GM12878 (cell line): ENCODE measurements around the gene MAT1A.

Source experiments
- EP300 ChIP-seq, 2 experiments: fragments of 150-350 bp in 1 of 2; IDR thresholded peaks; 2 replicates each; pipeline ENCODE4 v1.6.1; 2011 to 2012; ENCODE audit warnings: low read depth in 2 of 2, low read length in 2 of 2, borderline replicate concordance in 1 of 2, improper control_type of control experiment in 1 of 2, inconsistent platforms in 1 of 2; ENCODE audit not compliant: control insufficient read depth in 1 of 2
- GABPA ChIP-seq: IDR thresholded peaks from 2 replicates; pipeline ENCODE4 v1.6.1; 2014; ENCODE audit warnings: antibody characterized with exemption, low read depth, mild to moderate bottlenecking, inconsistent platforms
- MEF2A ChIP-seq: IDR thresholded peaks from 2 replicates; pipeline ENCODE4 v1.6.1; 2011; ENCODE audit warnings: low read depth, mild to moderate bottlenecking, low read length, moderate library complexity; ENCODE audit not compliant: insufficient read depth
- POLR2A ChIP-seq: IDR thresholded peaks from 2 replicates; pipeline ENCODE4 v1.6.1; 2011; ENCODE audit warnings: low read depth, mild to moderate bottlenecking, low read length
- POLR2AphosphoS5 ChIP-seq: IDR thresholded peaks from 2 replicates; pipeline ENCODE4 v1.6.1; 2011; ENCODE audit warnings: mild to moderate bottlenecking, low read length, inconsistent platforms
- ZZZ3 ChIP-seq: IDR thresholded peaks from 2 replicates; pipeline ENCODE4 v1.6.1; 2011; ENCODE audit warnings: low read depth; ENCODE audit not compliant: control insufficient read depth, insufficient read length
- TF ChIP-seq, protein P1 (sequence below), 3 experiments: IDR thresholded peaks in 2 of 3; conservative IDR thresholded peaks in 1 of 3; 2 replicates each; pipeline ENCODE4 v1.5.1; 2011; ENCODE audit warnings: low read depth in 3 of 3, low read length in 3 of 3, mild to moderate bottlenecking in 3 of 3, control low read depth in 2 of 3, moderate library complexity in 2 of 3, inconsistent platforms in 1 of 3, mixed read lengths in 1 of 3; ENCODE audit not compliant: control insufficient read depth in 2 of 3, insufficient read depth in 1 of 3; ENCODE audit errors: extremely low read depth in 1 of 3
- TF ChIP-seq, protein P2 (sequence below): fragments of 450-650 bp; IDR thresholded peaks from 2 replicates; pipeline ENCODE4 v1.6.1; 2014; ENCODE audit warnings: mild to moderate bottlenecking

DNA sequence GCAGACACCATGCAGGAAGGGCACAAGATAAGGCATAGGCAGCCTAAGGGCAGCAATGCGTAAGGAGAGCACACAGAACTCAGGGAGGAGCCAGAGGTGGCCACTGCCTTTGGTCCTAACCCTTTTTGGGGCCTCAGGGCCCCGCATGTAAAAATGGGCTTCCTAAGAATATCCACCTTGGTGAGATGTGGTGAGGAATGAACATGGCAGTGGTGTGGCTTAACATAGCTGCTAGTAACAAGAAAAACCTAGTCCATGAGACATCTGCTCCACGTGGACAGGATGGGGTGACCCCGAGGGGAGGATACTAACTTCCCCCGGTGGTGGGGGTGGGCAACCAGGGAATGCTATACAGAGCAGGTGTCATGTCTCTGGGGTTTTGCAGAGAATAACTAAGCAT is 18.0 kb downstream of the MAT1A start:
- TF ChIP-seq EP300 (IDR thresholded peaks at IDR 0.05; ENCODE audit: borderline replicate concordance in 1 of 2, control insufficient read depth in 1 of 2, low read depth in 2 of 2, low read length in 2 of 2), result no peak
- no peak for TF ChIP-seq POLR2AphosphoS5
- TF ChIP-seq, protein P1, sequence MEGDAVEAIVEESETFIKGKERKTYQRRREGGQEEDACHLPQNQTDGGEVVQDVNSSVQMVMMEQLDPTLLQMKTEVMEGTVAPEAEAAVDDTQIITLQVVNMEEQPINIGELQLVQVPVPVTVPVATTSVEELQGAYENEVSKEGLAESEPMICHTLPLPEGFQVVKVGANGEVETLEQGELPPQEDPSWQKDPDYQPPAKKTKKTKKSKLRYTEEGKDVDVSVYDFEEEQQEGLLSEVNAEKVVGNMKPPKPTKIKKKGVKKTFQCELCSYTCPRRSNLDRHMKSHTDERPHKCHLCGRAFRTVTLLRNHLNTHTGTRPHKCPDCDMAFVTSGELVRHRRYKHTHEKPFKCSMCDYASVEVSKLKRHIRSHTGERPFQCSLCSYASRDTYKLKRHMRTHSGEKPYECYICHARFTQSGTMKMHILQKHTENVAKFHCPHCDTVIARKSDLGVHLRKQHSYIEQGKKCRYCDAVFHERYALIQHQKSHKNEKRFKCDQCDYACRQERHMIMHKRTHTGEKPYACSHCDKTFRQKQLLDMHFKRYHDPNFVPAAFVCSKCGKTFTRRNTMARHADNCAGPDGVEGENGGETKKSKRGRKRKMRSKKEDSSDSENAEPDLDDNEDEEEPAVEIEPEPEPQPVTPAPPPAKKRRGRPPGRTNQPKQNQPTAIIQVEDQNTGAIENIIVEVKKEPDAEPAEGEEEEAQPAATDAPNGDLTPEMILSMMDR (IDR thresholded peaks at IDR 0.05 in 2 of 3, conservative IDR thresholded peaks at IDR 0.05 in 1 of 3; ENCODE audit: control insufficient read depth in 2 of 3, extremely low read depth in 1 of 3, insufficient read depth in 1 of 3, low read depth in 3 of 3, low read length in 3 of 3), result no peak
- TF ChIP-seq MEF2A, result no peak
- TF ChIP-seq ZZZ3, result no peak
- no peak for TF ChIP-seq POLR2A
- TF ChIP-seq GABPA, result no peak
- TF ChIP-seq, protein P2, sequence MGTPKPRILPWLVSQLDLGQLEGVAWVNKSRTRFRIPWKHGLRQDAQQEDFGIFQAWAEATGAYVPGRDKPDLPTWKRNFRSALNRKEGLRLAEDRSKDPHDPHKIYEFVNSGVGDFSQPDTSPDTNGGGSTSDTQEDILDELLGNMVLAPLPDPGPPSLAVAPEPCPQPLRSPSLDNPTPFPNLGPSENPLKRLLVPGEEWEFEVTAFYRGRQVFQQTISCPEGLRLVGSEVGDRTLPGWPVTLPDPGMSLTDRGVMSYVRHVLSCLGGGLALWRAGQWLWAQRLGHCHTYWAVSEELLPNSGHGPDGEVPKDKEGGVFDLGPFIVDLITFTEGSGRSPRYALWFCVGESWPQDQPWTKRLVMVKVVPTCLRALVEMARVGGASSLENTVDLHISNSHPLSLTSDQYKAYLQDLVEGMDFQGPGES, result no peak
